ENCODE results near the gene SLC2A13. TPM values are rescaled to one million over a fixed set of nuclear protein-coding genes. Genes with fewer than 3 reads are reported as not detected.
"Not testable (repeated sequence)": the region's sequence is repeated elsewhere in the genome, so short reads cannot be mapped to it uniquely, and the experiment has no call there.

The SLC2A13 gene
- total and polyA plus RNA-seq, 3 donors from 2014 or later, result 3.3 to 19.8 (median 18.0) TPM

DNA sequence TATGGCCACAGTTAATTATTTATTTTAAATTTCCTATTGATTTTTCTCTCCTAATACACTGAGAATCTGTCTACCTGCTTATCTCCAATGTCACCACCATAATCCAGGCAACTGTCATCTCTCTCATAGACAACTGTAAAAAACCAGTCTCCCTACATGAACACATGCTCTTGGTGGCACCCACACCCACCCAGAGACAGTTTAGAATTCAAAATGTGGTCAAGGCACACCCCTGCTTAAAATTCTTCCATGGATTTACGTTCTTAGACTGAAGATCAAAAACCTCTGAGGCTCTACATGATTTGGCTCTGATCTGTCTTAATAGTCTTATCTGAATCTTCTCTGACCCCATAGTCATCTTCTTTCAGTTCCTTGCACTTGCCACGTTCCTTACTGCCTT is 245.2 kb downstream of the SLC2A13 start:
- H3K4me1 ChIP-seq, result no peaks in the 10 kb centered on the region
- DNase-seq, result no peak
- intact Hi-C loops (cut with DNase I; ENCODE audit: low total_unique reads), result no loop called here
- no peak overlapping the region for H3K4me3 ChIP-seq
- no peak overlapping the region for H3K27ac ChIP-seq
- H3K9me3 ChIP-seq, result no peaks in the 10 kb centered on the region
- no peaks in the 10 kb centered on the region for H3K27me3 ChIP-seq
- 89 to 94% methylated on average over 2 of the region's 2 CpGs for WGBS, 2 donors
- H3K36me3 ChIP-seq (ENCODE audit: low read depth, missing control alignments), result no peaks in the 10 kb centered on the region
- TF ChIP-seq, protein P1, sequence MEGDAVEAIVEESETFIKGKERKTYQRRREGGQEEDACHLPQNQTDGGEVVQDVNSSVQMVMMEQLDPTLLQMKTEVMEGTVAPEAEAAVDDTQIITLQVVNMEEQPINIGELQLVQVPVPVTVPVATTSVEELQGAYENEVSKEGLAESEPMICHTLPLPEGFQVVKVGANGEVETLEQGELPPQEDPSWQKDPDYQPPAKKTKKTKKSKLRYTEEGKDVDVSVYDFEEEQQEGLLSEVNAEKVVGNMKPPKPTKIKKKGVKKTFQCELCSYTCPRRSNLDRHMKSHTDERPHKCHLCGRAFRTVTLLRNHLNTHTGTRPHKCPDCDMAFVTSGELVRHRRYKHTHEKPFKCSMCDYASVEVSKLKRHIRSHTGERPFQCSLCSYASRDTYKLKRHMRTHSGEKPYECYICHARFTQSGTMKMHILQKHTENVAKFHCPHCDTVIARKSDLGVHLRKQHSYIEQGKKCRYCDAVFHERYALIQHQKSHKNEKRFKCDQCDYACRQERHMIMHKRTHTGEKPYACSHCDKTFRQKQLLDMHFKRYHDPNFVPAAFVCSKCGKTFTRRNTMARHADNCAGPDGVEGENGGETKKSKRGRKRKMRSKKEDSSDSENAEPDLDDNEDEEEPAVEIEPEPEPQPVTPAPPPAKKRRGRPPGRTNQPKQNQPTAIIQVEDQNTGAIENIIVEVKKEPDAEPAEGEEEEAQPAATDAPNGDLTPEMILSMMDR (IDR thresholded peaks at IDR 0.05), result no peak

- TF ChIP-seq, protein P1 (IDR thresholded peaks at IDR 0.05), result no peak
- no peak for TF ChIP-seq POLR2A (IDR thresholded peaks at IDR 0.05)
- no peaks in the 10 kb centered on the region for H3K36me3 ChIP-seq (ENCODE audit: low read depth, missing control alignments)
- no peak for DNase-seq
- WGBS, 2 donors, result 86 to 91% methylated on average over 2 of the region's 2 CpGs
- intact Hi-C loops (cut with DNase I; ENCODE audit: low total_unique reads), result no loop called here
- H3K27me3 ChIP-seq, result no peaks in the 10 kb centered on the region
- no peaks in the 10 kb centered on the region for H3K9me3 ChIP-seq
- H3K4me3 ChIP-seq, result no peak overlapping the region
- no peaks in the 10 kb centered on the region for H3K4me1 ChIP-seq
- no peak overlapping the region for H3K27ac ChIP-seq
Measured at GRCh38 chr12:39853003-39853402, 252.9 kb downstream of the SLC2A13 start.

- no peak for DNase-seq
Measured at GRCh38 chr12:39852346-39852745, 253.5 kb downstream of the SLC2A13 start.

DNA sequence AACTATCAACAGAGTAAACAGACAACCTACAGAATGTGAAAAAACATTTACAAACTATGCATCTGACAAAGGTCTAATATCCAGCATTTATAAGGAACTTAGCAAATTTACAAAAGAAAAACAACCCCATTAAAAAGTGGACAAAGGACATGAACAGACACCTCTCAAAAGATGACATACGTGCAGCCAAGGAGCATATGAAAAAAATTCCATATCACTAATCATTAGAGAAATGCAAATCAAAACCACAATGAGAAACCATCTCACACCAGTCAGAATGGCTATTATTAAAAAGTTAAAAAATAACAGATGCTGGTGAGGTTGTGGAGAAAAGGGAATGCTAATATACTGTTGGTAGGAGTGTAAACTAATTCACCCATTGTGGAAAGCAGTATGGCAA is 257.7 kb downstream of the SLC2A13 start:
- H3K4me3 ChIP-seq; H3K27ac ChIP-seq; H3K36me3 ChIP-seq (ENCODE audit: low read depth, missing control alignments); DNase-seq; H3K4me1 ChIP-seq; H3K27me3 ChIP-seq; intact Hi-C loops (cut with DNase I; ENCODE audit: low total_unique reads); H3K9me3 ChIP-seq: not testable (repeated sequence)
- 93 to 98% methylated on average over 1 of the region's 1 CpG for WGBS, 2 donors

More at GRCh38 chr12:39852346-39852745, 253.5 kb downstream of the SLC2A13 start:
- TF ChIP-seq POLR2A (IDR thresholded peaks at IDR 0.05), result no peak
- TF ChIP-seq, protein P1 (IDR thresholded peaks at IDR 0.05), result no peak
- intact Hi-C loops (cut with DNase I; ENCODE audit: low total_unique reads), result no loop called here
- Histone ChIP-seq H3K27ac (no peak overlapping the region), H3K4me3 (no peak overlapping the region), H3K9me3 (no peaks in the 10 kb centered on the region), H3K36me3 (ENCODE audit: low read depth, missing control alignments) (no peaks in the 10 kb centered on the region), H3K27me3 (no peaks in the 10 kb centered on the region), H3K4me1 (no peaks in the 10 kb centered on the region)
- 76 to 78% methylated on average over 1 of the region's 1 CpG for WGBS, 2 donors

DNA sequence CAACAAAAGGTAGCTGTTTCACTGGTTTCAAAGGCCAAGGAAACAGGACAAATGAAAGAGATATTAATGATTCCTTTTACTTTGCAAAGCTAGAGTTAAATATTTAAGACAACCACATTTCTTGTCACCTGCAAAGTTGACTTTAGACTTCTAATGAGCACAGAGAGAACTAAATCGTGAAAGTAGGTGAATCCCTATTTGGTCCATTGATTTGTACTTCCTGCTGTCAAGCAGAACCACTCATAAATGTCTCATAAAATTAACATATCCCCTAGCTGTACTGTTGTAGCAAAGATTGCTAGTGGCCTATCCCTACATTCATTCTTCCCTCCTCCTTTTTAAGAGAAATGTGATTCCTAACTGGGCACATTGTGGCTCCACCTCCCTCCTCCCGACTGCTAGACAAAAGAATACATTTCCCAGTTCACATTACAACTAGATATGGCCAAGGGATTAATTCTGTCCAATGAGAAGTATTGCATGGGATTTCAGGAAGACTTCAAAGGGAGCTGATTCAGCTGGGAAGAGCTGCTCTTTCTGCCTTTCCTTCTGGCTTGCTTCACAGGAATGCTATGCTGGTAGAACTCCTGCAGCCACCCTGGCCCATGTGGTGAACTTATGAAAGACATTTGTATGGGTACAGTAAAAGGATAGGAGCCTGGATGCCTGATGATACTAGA is 258.8 kb downstream of the SLC2A13 start:
- H3K36me3 ChIP-seq (ENCODE audit: low read depth, missing control alignments), result no peaks in the 10 kb centered on the region
- no peak overlapping the region for H3K27ac ChIP-seq
- no peaks in the 10 kb centered on the region for H3K4me1 ChIP-seq
- intact Hi-C loops (cut with DNase I; ENCODE audit: low total_unique reads), result no loop called here
- 61 to 79% methylated on average over 2 of the region's 2 CpGs for WGBS, 2 donors
- no peaks in the 10 kb centered on the region for H3K9me3 ChIP-seq
- DNase-seq, result no peak
- no peak overlapping the region for H3K4me3 ChIP-seq
- no peaks in the 10 kb centered on the region for H3K27me3 ChIP-seq
- no peak for TF ChIP-seq POLR2A (IDR thresholded peaks at IDR 0.05)
- TF ChIP-seq, protein P1 (IDR thresholded peaks at IDR 0.05), result no peak

Data from testis (tissue), 3 donors.